Endodermal cell (in vitro differentiated cells): ENCODE results near the gene RASGRP3. TPM values are rescaled to one million over a fixed set of nuclear protein-coding genes. Genes with fewer than 3 reads are reported as not detected.

Experiments
- DNase-seq: peaks from one replicate; pipeline ENCODE4 v3.0.0-alpha.2; 2017
- H3K27ac ChIP-seq: 2 replicates; pipeline ENCODE4 v1.5.1; 2013; ENCODE audit warnings: mild to moderate bottlenecking, low read depth, low read length, moderate library complexity
- H3K27me3 ChIP-seq: 2 replicates; pipeline ENCODE4 v1.6.1; 2013; ENCODE audit warnings: mild to moderate bottlenecking, low read length, moderate library complexity; ENCODE audit not compliant: insufficient read depth, control insufficient read depth, poor library complexity, severe bottlenecking
- H3K36me3 ChIP-seq: 2 replicates; pipeline ENCODE4 v1.7.0; 2013; ENCODE audit warnings: mild to moderate bottlenecking, low read length, moderate library complexity; ENCODE audit not compliant: control insufficient read depth, insufficient read depth
- H3K4me1 ChIP-seq: one replicate; pipeline ENCODE4 v1.7.0; 2013; ENCODE audit warnings: low read length; ENCODE audit not compliant: control insufficient read depth, insufficient read depth
- H3K4me3 ChIP-seq: 2 replicates; pipeline ENCODE4 v1.5.1; 2013; ENCODE audit warnings: mild to moderate bottlenecking, low read length, moderate library complexity
- H3K9ac ChIP-seq: 2 replicates; pipeline ENCODE4 v1.6.1; 2013; ENCODE audit warnings: mild to moderate bottlenecking, low read length, moderate library complexity; ENCODE audit not compliant: poor library complexity, severe bottlenecking; ENCODE audit errors: extremely low read depth
- H3K9me3 ChIP-seq: 2 replicates; pipeline ENCODE4 v1.6.1; 2013; ENCODE audit warnings: mild to moderate bottlenecking, low read length, moderate library complexity; ENCODE audit not compliant: control insufficient read depth
- H3K27ac Mint-ChIP-seq: 2 replicates; pipeline ENCODE4 v1.8.0; 2020; ENCODE audit warnings: mixed read lengths
- H3K27me3 Mint-ChIP-seq: 2 replicates; pipeline ENCODE4 v1.8.0; 2021; ENCODE audit warnings: mild to moderate bottlenecking, mixed read lengths; ENCODE audit not compliant: insufficient read depth
- H3K36me3 Mint-ChIP-seq: 2 replicates; pipeline ENCODE4 v1.8.0; 2020; ENCODE audit warnings: low read depth, mixed read lengths
- H3K4me1 Mint-ChIP-seq: 2 replicates; pipeline ENCODE4 v1.8.0; 2020; ENCODE audit warnings: mixed read lengths
- H3K4me3 Mint-ChIP-seq: 2 replicates; pipeline ENCODE4 v1.8.0; 2020; ENCODE audit warnings: mild to moderate bottlenecking, moderate library complexity, mixed read lengths
- H3K9me3 Mint-ChIP-seq: 2 replicates; pipeline ENCODE4 v1.8.0; 2020; ENCODE audit warnings: mild to moderate bottlenecking, mixed read lengths
- WGBS, 2 experiments: methylation state at CpG; one replicate each; pipeline versions ENCODE4 v1.1.5 to v1.1.7; 2013; ENCODE audit warnings: missing lambda C conversion rate in 2 of 2, mixed read lengths in 1 of 2; ENCODE audit not compliant: insufficient coverage in 1 of 2, insufficient read length in 1 of 2; 5-methylcytosine and 5-hydroxymethylcytosine counted together
- total RNA-seq, 2 donors: library from RNA; stranded (reverse); fragmentation: NEBNext Ultra II Directional in 1 of 2; extraction: Animal tissue kit (Norgen Biotek cat#: 25700) in 1 of 2; gene quantifications; 2 replicates in 1 of 2; 3 replicates in 1 of 2; pipeline ENCODE4 v1.2.1, GENCODE V29; 2021
- TF ChIP-seq, protein P1 (sequence below): fragments of 200-600 bp; sonication (generic); conservative IDR thresholded peaks from 2 replicates; pipeline ENCODE4 v1.5.0; 2021; ENCODE audit warnings: antibody characterized with exemption, mild to moderate bottlenecking

RASGRP3 gene
- total RNA-seq, 2 donors from 2014 or later: 0.29 TPM; not detected in 1

DNA sequence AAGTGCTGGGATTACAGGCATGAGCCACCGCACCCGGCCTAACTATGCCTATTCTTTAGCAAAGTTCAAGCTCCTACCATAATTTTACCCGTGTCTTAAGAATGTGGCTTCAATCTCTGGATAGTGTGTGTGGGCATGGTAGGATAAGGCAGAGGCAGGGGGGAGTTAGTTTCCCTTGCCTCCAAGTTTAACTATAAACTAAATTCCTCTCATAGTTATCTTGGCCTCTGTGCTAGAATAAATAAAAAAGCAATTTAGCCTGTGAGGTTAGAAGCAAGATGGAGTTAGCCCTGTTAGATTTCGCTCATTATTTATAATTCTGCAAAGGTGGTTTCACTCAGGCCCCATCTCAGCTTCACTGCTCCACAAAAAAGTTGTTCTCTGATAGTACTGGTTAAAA is 129.7 kb downstream of the RASGRP3 start:
- no peaks in the 10 kb centered on the region for H3K4me1 ChIP-seq
- Mint-ChIP-seq H3K27ac (no peak overlapping the region), H3K4me3 (no peak overlapping the region), H3K27me3 (no peaks in the 10 kb centered on the region), H3K9me3 (peaks cover 28% of the 10 kb centered on the region), H3K4me1 (peaks cover 10% of the 10 kb centered on the region), H3K36me3 (peaks cover 28% of the 10 kb centered on the region)
- no peak overlapping the region for H3K27ac ChIP-seq
- WGBS, 2 experiments: 94 to 100% methylated on average over 1 to 4 of the region's 4 CpGs
- H3K9ac ChIP-seq: no peak overlapping the region
- no peak overlapping the region for H3K4me3 ChIP-seq
- peaks cover 15% of the 10 kb centered on the region for H3K9me3 ChIP-seq
- no peaks in the 10 kb centered on the region for H3K27me3 ChIP-seq
- no peak for DNase-seq
- TF ChIP-seq, protein P1, sequence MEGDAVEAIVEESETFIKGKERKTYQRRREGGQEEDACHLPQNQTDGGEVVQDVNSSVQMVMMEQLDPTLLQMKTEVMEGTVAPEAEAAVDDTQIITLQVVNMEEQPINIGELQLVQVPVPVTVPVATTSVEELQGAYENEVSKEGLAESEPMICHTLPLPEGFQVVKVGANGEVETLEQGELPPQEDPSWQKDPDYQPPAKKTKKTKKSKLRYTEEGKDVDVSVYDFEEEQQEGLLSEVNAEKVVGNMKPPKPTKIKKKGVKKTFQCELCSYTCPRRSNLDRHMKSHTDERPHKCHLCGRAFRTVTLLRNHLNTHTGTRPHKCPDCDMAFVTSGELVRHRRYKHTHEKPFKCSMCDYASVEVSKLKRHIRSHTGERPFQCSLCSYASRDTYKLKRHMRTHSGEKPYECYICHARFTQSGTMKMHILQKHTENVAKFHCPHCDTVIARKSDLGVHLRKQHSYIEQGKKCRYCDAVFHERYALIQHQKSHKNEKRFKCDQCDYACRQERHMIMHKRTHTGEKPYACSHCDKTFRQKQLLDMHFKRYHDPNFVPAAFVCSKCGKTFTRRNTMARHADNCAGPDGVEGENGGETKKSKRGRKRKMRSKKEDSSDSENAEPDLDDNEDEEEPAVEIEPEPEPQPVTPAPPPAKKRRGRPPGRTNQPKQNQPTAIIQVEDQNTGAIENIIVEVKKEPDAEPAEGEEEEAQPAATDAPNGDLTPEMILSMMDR: no peak
- no peaks in the 10 kb centered on the region for H3K36me3 ChIP-seq

DNA sequence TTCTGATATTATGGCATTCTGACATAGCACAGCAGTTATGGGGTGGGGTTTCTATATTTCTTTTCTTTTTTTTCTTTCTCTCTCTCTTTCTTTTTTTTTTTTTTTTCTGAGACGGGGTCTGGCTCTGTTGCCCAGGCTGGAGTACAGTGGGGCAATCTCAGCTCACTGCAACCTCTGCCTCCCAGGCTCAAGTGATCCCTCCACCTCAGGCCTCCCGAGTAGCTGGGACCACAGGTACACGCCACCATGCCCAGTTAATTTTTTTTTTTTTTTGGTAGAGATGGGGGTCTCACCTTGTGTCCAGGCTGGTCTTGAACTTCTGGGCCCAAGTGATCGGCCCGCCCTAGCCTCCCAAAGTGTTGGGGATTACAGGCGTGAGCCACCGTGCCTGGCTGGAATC is 130.2 kb downstream of the RASGRP3 start:
- H3K27ac Mint-ChIP-seq: no peak overlapping the region
- Histone ChIP-seq H3K36me3 (no peaks in the 10 kb centered on the region), H3K9ac (no peak overlapping the region), H3K9me3 (peaks cover 15% of the 10 kb centered on the region), H3K4me1 (no peaks in the 10 kb centered on the region), H3K27ac (no peak overlapping the region), H3K27me3 (no peaks in the 10 kb centered on the region), H3K4me3 (no peak overlapping the region)
- no peak for DNase-seq
- H3K9me3 Mint-ChIP-seq: peaks cover 34% of the 10 kb centered on the region
- H3K36me3 Mint-ChIP-seq: peaks cover 33% of the 10 kb centered on the region
- TF ChIP-seq, protein P1: no peak
- H3K27me3 Mint-ChIP-seq: no peaks in the 10 kb centered on the region
- H3K4me1 Mint-ChIP-seq: peaks cover 10% of the 10 kb centered on the region
- H3K4me3 Mint-ChIP-seq: no peak overlapping the region
- 98 to 100% methylated on average over 2 to 7 of the region's 7 CpGs for WGBS, 2 experiments

DNA sequence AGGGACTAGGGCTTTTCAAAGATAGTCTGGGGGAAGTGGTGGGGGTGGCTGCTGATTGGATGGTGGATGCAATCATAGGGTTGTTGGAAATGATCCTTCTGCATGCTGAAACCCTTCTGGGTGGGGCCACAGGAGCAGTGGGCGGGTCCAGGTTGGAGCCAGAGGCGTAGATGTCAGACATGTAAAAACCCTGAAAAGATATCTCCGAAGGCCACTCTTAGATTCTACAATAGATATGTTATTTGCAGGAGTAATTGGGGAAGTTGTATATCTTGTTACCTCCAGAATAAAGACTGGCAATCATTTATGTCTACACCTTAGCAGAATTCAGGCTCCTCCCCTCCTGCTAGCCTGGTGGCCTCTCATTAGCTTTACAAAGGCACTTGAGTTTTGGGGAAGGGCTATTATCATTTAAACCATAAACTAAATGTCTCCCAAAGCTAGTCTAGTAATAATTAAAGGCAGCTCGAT is 130.8 kb downstream of the RASGRP3 start:
- H3K27ac Mint-ChIP-seq: no peak overlapping the region
- peaks cover 35% of the 10 kb centered on the region for H3K36me3 Mint-ChIP-seq
- Histone ChIP-seq H3K36me3 (no peaks in the 10 kb centered on the region), H3K4me1 (no peaks in the 10 kb centered on the region), H3K27ac (no peak overlapping the region), H3K9me3 (peaks cover 15% of the 10 kb centered on the region), H3K4me3 (no peak overlapping the region), H3K27me3 (no peaks in the 10 kb centered on the region), H3K9ac (no peak overlapping the region)
- TF ChIP-seq, protein P1: no peak
- H3K9me3 Mint-ChIP-seq: peaks cover 39% of the 10 kb centered on the region
- 73% methylated on average over 3 of the region's 4 CpGs; no CpG with 5 or more reads in 1 of the 2 experiments for WGBS, 2 experiments
- no peaks in the 10 kb centered on the region for H3K27me3 Mint-ChIP-seq
- peaks cover 10% of the 10 kb centered on the region for H3K4me1 Mint-ChIP-seq
- DNase-seq: peak; percentile 62
- H3K4me3 Mint-ChIP-seq: no peak overlapping the region
